DMS53 treated with DMSO at 0.1 percent for 48 hours (cell line): ENCODE measurements around the gene DNAH7.
"Not testable (repeated sequence)": the region's sequence is repeated elsewhere in the genome, so short reads cannot be mapped to it uniquely, and the experiment has no call there.

Experiments
- DNase-seq: peaks from one replicate; lab custom pipeline; 2025; ENCODE audit not compliant: unreplicated experiment; lab: John Stamatoyannopoulos, UW

DNAH7 gene

GRCh38 chr2:195984923-195985726 lies 83.5 kb downstream of the DNAH7 start:
- no peak for DNase-seq

DNA sequence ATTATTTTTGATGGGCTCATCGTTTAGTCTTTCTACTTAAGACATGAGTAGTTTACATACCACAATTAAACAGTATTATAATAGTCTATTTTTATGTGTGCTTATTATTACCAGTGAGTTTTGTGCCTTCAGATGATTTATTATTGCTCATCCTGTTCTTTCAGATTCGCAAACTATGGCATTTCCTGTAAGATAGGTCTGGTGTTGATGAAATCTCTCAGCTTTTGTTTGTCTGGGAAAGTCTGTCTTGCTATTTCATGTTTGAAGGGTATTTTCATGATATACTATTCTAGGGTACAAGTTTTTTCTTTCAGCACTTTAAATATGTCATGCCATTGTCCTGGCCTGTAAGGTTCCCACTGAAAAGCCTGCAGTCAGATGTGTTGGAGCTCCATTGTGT lies 101.3 kb downstream of the DNAH7 start:
- DNase-seq: no peak

- no peak for DNase-seq
These were observed 106.8 kb downstream of the DNAH7 start for GRCh38 chr2:195961873-195962272.

DNA sequence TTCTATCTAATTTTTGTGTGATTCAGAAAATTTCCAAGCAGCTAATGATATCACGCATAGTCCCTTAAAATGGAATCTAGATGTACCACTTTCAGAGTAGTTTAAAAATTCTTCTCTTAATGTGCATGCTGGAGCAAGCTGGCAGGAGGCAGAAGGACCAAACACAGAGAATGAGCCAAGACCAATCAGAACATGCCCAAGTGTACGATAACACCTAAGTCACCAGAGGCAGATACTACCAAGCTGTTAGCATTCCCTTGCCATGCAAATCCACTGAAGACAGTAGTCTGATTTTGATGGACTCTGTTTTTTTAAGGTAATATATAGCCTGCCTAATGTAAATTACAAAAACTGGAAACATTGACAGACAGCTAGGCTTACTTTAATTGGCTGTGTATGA lies 109.3 kb downstream of the DNAH7 start:
- no peak for DNase-seq

- DNase-seq: no peak
These were observed 111.9 kb downstream of the DNAH7 start for GRCh38 chr2:195956725-195957124.

GRCh38 chr2:195945056-195945455 lies 123.6 kb downstream of the DNAH7 start:
- no peak for DNase-seq

GRCh38 chr2:195937176-195937575 lies 131.5 kb downstream of the DNAH7 start:
- no peak for DNase-seq

GRCh38 chr2:195934484-195934883 lies 134.2 kb downstream of the DNAH7 start:
- no peak for DNase-seq

- DNase-seq: no peak
These were observed 139.1 kb downstream of the DNAH7 start for GRCh38 chr2:195929531-195929930.

- no peak for DNase-seq
These were observed 143.5 kb downstream of the DNAH7 start for GRCh38 chr2:195925120-195925519.

- DNase-seq: no peak
These were observed 144.7 kb downstream of the DNAH7 start for GRCh38 chr2:195923889-195924288.

DNA sequence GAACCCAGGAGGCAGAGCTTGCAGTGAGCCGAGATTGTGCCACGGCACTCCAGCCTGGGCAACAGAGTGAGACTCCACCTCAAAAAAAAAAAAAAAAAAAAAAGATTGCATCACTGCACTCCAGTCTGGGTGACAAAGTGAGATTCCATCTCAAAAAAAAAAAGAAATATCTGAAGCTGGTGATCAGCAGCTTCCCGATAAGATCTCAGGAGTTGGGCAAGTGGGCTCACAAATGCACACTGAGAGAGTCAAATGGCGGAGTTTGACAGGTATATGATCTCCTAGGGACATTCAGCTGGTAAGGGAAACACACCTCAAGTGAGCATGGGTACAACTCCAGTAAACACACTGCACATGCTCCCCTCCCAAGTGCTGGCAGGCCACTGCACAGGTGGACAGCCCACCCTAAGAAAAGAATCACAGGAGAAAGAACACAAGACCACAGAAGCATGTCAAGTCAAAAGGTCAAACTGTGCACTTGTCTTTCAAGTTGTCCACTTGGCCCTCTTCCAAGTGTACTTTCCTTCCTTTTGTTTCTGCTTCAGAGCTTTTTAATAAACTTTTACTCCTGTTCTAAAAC lies 151.5 kb downstream of the DNAH7 start:
- DNase-seq: not testable (repeated sequence)

GRCh38 chr2:195912079-195912478 lies 156.6 kb downstream of the DNAH7 start:
- DNase-seq: no peak

GRCh38 chr2:195910570-195910969 lies 158.1 kb downstream of the DNAH7 start:
- no peak for DNase-seq

GRCh38 chr2:195909926-195910325 lies 158.7 kb downstream of the DNAH7 start:
- no peak for DNase-seq

DNA sequence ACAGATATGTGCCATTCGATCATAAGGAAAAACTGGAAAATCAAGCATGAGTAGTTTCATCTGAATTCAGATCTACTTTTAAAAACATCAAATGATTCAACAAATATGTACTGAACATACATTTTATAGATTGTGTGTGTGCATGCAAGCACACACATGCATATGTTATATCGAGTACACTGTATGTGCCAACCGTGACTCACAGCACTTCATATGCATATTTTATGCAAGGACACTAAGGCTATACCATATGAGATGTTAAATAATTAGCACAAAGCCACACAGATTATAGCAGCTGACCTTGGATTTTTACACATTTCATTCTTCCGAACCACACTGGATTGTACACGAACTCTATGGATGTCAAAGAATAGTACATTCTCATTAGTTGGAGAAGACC lies 161.2 kb downstream of the DNAH7 start:
- DNase-seq: no peak

DNA sequence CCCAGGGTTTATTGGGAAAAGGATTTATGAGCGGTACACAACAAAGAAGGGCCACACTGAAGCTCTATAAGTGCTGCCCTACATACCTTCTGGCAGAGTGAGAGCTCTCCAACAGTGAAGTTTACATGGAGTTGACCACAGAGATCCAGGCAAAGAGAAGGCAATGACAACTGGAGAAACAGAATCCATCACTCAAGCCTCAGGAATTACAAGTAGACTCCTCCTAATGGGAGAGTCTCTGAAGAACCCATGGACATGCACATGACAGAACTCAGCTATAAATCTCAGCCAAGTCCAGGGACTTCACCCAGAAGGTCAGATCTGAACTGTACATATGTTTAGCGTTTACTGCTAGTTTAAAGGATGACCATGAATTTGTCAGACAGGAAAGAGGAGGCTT lies 164.7 kb downstream of the DNAH7 start:
- no peak for DNase-seq

- no peak for DNase-seq
These were observed 165.8 kb downstream of the DNAH7 start for GRCh38 chr2:195902857-195903256.

DNA sequence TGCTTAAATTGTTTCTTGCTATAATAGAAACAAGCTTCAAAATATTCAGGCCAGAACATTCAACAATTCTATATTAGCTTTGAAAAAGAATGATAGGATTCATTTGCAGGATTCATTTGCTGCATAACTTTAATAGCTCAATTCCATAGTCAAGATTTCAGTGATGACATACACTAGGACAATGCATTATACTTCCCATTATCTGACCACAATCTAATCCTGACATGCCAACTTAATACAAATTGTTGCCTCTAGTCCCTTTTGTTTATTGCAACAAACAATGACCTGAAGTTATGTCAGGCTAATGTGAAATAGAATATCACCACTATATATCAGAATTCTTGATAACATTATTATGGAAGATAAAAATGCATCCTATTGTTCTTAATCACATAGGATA lies 169.4 kb downstream of the DNAH7 start:
- DNase-seq: no peak

- DNase-seq: no peak
These were observed 170.0 kb downstream of the DNAH7 start for GRCh38 chr2:195898505-195899191.

- no peak for DNase-seq
These were observed 177.6 kb downstream of the DNAH7 start for GRCh38 chr2:195891081-195891480.

DNA sequence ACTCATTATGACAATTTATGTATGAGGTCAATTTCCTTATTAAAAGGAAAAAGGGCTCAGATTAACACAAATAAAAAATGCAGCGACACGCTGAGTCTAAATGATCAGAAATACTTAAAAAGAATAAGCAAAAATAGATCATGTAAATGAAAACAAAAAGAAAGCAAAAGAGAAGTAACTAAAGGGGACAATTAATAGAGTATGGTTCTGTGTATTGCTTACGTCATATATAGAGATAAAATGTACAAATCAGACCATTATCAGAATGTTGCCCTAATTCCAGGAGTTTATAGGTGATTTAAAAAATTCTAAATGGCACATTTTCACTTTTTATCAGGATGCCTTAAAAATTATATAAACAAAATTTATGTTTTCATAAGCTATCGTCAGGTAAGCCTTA lies 189.5 kb downstream of the DNAH7 start:
- DNase-seq: no peak
